Skeletal muscle cell (primary cell): Measurements from ENCODE around the gene LARGE1.
"Not testable (repeated sequence)": the region's sequence is repeated elsewhere in the genome, so short reads cannot be mapped to it uniquely, and the experiment has no call there.

Source experiments
- DNase-seq: peaks from one replicate; pipeline ENCODE4 v3.0.0-alpha.2; 2010; ENCODE audit warnings: low read depth
- H3K4me3 ChIP-seq: 2 replicates; pipeline ENCODE4 v1.5.1; 2011; ENCODE audit warnings: low read depth, mild to moderate bottlenecking, control low read depth, low read length, moderate library complexity

Gene LARGE1

DNA sequence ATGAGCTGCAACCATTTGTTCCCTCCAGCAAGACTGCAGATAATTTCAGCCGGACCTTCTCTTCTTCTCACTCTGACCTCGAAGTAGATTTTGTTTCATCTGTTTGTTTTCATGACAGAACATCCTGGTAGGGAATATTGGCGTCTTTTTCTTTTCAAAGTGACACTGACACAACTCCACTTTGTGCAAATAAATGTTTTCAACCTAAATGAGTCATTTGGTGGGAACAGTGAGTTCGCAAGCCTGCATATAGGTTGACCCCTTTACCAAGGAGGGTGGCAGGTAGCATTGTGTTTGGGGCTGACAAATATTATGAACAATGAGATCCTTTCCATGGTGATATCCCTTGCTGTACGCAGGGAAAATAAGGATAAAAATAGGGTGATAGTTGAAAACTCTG lies 55.0 kb downstream of the LARGE1 start:
- no peak for DNase-seq

DNA sequence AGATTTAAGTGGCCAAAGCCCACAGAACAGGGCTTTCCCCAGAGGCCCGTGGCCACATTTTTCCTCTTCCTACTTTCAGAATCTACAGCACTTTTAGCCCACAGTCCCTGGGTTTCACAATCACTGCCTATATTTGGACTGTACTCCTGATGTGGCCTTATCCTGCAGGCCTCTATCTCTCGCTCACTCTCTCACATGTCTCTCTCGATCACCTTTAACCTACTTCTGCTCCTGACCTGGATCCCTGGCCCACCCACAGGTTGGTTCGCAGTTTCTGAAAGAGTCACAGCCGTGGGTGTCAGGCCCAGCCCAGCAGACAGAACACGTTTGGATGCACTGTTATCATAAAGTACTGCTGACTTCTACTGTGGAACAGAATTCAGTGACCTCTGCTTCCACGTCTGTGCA lies 55.5 kb downstream of the LARGE1 start:
- DNase-seq: no peak
- no peak overlapping the region for H3K4me3 ChIP-seq

More for the DNA sequence above, 55.0 kb downstream of the LARGE1 start:
- H3K4me3 ChIP-seq: no peak overlapping the region

DNA sequence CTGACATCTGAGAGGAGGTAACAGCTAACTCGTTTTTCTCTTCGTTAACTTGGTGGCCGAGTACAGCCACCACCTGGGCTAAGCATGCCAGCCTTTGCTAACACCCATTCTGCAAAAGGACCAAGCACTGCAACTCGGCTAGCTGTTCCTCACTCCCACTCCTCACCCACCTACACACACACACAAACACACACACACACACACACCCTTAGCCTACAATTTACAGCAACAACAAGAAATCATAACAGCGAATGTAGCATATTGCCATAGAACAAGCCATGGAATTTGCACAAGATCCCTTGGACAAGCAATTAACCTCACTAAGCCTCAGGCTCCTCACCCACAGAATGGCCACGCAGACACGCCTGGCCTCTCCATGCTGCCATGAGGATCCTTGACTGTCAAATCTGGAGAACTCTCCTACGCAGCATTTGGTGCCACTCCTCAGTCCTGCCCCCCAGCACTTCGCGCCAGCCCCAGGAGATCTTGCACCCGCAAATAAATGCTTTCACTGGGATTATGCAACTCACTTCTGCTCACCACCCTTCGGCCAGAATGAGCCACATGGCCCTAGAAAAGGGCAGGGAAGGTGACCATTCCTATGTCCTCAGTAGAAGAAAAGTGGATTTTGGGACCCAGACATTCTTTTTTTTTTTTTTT lies 58.9 kb downstream of the LARGE1 start:
- no peak for DNase-seq
- no peak overlapping the region for H3K4me3 ChIP-seq

DNA sequence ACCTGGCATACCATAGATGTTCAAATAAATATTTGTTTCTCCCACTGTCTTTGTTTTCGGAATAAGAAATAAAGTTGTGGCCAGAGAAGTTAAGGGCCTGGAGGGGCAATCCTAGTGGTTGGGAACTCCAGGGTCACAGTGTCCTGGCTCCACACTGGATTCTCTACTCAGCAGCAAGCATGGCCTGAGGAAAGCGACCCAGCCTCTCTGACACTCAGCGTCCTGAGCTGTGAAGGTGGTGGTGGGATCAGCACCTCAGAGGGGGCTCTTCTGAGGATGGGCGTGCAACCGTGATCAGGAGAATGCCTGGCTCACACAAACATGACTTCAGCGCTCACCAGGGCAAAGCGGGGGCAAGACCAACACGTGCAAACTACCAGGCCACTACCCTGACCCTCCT lies 59.9 kb downstream of the LARGE1 start:
- no peak for DNase-seq
- no peak overlapping the region for H3K4me3 ChIP-seq

DNA sequence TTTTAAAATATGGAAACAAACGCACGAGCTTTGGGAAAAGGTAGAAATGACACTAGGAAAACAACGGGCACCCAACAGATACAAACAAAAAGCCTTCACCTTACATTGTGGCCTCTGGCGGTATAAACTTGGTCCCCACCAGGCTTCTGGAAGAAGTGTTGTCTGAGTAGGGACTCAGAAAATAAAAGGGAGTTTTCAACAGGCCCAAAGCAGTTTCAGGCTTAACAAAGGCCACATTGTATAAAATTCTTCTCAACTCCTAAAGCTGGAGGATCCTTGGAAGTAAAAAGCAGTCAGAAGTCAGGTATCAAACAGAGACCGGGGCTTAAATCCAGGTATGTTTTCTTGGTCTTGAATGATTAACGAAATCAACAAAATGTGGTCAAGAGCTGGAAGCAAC lies 61.0 kb downstream of the LARGE1 start:
- no peak overlapping the region for H3K4me3 ChIP-seq

DNA sequence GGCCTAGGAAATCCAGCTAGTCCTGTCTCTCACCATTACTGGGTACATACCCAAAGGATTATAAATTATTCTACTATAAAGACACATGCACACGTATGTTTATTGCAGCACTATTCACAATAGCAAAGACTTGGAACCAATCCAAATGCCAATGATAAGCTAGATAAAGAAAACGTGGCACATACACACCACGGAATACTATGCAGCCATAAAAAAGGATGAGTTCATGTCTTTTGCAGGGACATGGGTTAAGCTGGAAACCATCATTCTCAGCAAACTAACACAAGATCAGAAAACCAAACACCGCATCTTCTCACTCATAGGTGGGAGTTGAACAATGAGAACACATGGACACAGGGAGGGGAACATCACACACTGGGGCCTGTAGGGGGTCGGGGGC lies 61.6 kb downstream of the LARGE1 start:
- not testable (repeated sequence) for DNase-seq, H3K4me3 ChIP-seq

More for the DNA sequence above, 61.0 kb downstream of the LARGE1 start:
- DNase-seq: no peak

DNA sequence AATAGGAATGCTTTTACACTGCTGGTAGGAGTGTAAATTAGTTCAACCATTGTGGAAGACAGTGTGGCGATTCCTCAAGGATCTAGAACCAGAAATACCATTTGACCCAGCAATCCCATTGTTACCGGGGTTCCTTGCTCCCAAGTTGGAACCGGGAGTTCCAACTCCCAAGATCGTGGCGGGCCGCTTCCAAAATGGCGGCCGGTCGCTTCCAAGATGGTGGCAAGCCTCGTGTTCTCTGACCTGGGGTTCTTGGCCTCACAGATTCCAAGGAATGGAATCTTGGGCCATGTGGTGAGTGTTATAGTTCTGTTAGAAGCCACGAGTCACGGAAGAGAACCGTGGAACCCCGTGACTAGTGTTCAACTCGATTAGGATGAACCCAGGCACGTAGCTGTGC lies 62.5 kb downstream of the LARGE1 start:
- not testable (repeated sequence) for H3K4me3 ChIP-seq, DNase-seq

DNA sequence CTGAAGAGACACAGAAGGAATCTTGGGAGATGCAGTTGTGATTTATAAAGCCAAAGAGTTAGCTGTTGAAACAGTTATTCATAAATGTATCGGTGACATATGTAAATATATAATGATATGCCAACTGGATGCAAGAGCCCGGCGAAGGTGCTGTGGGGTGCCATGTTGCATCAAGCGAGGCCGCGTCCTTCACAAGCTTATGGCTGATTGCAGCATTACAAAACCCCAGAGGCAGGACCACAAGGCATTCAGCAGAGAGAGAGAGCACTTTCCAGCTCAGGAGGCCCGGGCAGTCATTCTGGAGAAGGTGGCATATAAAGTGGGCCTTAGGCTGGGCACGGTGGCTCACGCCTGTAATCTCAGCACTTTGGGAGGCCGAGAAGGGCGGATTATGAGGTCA lies 65.6 kb downstream of the LARGE1 start:
- DNase-seq: no peak
- no peak overlapping the region for H3K4me3 ChIP-seq

DNA sequence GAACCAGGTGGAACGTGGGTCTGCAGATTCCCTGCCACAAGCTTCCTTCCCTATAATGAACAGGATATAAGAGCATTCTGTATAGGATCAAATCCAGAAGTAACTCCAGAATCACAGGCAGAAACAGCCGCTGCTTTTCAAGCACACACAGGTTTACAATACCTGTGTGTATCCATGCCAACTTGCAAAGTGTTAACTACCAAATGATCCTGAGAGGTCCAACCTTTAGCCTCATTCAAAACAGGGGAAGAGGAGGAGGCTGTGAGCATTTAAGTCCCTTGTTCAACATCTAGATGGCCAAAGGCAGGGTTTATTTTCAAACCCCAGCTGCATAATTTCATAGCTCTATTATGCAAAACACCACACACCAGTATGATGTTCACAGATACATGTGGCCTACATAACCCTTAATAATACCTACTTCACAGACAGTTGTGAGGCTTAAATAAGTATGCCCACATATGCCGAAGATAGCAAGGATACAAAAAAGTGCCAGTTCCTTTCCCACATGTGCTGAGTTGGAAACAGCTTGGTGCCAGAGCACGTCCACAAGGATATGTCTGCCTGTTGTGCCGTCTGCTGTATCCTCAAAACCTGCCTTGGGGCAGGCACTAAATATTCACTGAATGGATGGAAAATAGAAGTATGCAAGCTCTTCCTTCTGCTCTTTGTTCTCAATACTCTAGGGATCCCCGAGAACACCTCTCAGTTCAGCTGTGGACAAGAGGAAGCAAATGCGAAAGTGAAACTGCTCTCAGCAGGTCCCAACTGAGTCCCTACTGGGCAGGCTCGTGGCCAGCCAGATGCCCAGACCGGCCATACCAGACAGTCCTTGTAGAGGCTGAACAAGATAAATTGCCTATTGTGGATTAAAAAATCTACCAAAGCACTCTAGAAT lies 66.8 kb downstream of the LARGE1 start:
- peak overlapping the region; percentile 36 for H3K4me3 ChIP-seq
- peak; percentile 27 for DNase-seq

DNA sequence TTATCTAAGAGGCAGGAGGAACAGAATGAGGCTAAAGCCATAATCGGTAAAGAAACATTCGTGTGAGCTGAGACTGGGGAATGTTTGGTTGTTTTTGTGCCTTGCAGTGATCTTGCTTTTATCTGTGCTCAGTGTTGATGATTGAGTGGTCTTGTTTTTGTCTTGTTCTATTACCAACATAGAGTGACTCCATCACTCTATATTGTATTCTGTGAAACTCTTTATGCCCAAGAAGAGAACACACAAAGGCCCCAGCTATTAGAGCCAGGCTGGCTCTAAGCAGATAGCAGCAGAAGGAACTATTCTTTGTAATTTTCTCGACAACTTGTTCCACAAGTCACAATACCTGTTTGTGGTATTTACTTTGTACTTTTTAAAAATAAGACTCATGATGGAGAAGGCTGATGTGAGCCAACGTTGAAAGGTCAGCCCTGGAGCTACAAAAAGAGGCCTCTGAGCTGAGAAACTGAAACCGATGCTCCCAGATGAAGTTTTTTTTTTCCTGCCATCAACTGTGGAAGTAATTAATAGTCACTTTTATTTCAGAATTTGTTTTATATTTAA lies 68.4 kb downstream of the LARGE1 start:
- DNase-seq: no peak
- no peak overlapping the region for H3K4me3 ChIP-seq

DNA sequence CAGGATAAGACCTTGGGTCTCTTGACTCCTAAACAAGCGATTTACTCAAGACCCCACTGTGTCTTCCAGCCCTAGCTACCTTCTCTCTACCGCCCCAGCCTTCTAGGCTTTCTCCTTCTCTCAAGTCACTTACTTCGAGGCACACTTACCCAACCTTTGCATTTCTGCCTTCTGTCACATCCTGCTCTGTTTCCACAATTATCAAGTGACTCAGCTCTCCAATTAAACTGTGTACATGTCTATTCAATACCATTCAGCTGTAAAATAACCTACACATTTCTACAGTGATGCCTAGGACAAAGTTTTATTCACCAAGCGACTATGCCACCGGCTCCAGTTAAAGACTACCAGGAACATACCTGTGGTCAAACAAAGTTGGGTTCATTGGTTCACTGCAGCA lies 69.0 kb downstream of the LARGE1 start:
- no peak for DNase-seq
- no peak overlapping the region for H3K4me3 ChIP-seq

DNA sequence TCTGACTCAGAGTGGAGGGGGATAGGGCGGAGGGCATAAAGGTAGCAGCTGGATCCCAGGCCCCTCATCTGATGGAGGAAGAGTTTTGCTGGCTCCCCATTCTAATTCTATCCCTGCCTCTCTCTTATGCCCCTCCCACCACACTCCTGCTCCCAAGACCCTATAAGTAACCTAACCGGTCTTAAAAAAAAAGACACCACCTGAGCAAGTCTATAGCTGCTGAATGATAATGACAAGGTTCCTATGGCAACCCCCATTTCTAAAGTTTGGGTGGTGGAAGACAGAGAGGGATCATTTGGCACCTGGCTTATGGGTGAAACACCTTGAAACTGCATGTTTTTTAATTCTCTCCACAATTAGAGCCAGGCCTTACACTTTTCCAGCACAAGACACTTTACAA lies 69.6 kb downstream of the LARGE1 start:
- no peak for DNase-seq
- H3K4me3 ChIP-seq: no peak overlapping the region

DNA sequence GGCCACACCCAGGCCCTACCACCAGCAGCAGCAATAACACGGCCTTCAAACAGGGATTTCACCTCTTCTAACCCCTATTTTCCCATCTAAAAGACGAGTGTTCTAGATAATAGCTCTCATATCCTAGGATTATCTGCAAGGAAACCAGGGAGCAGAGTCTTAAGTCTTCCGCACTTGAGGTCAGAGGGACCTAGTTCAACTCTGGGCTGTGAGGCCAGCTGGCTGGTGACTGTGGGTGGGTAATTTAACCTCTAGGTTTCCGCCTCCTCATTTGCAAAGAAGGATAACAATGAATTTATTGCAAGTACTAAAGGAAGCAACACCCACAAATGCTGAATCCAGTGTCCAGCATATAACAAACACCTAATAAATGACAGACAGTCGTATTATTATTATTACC lies 70.1 kb downstream of the LARGE1 start:
- no peak for DNase-seq

DNA sequence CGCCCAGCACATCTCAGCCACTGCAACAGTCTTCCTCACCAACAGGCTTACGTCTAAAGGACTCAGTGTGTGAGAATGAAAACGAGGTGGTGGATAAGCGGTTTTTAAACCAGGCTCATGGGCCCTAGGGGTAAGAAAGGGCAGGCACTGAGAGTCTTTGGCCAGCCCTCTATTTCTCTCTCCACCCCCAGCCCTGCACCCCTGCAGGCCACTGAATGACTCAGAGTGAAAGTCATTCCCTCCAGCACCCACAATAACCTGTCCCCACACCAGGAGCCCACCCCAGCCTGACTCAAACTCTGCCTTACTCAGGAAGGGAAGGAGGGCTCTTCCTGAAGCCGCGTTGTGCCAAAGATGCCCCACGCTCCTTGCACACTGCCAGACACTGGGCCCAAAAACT lies 72.0 kb downstream of the LARGE1 start:
- DNase-seq: no peak
- no peak overlapping the region for H3K4me3 ChIP-seq

More for the DNA sequence above, 70.1 kb downstream of the LARGE1 start:
- no peak overlapping the region for H3K4me3 ChIP-seq

DNA sequence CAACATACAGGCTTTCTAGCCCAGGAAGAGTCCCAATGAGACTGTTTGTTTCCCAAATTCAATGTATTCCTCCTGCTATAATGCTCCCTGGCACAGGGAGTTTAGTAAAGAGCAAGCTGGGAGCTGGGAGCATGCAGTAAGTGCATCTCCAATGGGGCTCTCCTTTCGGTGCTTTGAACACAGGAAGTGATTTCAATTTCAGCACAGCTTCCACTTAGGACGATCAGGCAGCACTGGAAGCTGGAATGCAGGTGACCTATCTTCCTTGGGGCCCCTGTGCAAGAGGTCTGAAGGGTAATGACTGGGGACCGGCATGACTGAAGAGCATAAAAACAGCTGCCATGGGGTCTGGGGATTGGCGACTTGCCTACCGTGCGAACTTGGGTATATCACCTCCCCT lies 76.0 kb downstream of the LARGE1 start:
- no peak overlapping the region for H3K4me3 ChIP-seq
- DNase-seq: no peak

DNA sequence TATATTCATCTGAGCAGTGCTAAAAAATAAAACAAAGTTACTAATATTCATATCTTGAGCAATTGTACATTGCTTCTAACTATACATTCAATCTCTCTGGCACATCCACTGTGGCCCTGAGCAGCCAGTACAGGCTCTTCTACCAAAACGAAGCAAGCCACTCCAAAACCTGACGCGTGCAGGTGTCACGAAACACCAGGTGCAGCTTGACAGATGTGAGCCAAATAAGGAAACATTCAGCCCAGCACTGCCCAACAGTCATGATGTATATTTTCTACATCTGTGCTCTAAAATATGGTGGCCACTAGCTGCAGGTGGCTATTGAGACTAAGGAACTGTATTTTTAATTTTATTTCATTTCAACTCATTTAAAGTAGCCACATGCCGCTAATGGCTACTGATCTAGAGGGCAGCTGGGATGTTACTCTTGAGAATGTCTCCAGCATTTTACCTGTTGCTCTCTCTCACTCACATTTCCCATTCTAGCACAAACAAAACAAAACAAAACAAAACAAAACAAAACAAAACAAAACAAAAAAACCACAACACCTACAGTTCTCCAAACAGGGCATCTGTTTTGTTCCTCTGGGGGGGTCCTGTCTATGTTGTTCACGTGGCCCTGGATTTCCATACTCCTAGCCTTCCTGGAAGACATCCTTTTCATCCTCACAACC lies 77.7 kb downstream of the LARGE1 start:
- no peak overlapping the region for H3K4me3 ChIP-seq
- no peak for DNase-seq

DNA sequence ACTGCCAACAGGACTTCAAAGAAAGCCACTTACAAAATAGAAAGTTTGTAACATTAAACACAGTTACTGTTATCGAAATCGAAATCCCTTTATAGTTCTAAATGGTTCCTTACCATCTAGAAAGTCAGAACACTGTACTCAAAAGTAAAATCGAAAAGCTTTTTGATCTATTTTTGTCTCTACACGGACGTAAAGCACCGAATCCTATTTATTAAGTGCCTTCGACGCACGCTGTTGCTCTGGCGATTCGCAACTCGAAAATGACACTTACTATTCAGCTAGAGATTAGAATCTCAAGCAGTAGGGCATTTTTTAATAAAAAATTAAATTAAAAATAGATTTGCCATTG lies 78.3 kb downstream of the LARGE1 start:
- DNase-seq: no peak
- H3K4me3 ChIP-seq: no peak overlapping the region

DNA sequence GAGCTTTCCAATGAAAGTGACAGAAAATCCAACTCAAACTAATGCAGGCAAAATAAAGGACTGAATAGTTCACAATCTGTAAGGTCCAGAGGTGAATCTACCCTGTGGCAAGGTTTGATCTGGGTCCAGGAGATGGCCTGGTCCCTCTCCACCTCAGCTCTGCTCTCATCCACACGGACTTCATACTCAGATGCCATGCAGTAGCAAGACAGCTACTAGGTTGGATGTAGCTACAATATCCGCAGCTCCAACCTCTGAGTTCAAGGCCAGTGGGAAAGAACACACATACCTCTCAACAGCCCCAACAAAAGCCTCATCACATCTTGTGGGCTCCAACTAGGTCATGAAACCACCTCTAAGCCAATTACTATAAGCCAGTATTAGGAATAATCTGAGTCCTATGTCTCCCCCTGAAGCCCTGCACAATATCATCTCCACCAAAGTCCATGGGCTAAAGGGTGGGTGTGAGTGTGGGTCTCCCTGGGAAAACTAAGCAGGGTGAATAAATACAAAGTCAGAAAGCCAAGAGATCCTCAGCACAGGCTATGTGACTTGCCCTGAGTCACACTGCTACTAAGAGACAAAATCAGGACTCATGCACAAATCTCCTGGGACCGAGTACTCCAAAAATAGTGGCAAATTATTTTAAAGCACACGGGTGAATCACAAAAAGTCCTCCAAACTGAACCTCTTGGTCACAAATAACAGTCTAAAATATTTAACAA lies 78.8 kb downstream of the LARGE1 start:
- H3K4me3 ChIP-seq: no peak overlapping the region

DNA sequence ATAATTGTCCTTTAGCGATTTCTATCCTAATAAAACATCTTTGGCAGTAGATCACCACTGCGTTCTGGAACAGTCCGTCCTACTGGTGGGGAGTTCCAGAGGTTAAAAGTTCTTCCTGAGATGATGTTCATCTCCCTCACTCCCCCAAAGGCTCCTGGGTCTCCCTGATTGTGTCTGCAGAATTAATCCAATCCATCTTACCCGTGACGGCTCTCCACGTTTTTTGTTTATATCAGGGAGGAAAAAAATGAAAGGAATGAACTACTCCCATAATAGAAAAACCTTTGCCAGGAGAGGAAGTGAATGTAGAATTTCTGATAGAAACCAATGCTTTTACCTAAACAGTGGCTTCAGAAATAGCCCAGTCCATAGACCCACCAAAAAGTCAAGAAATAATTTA lies 81.6 kb downstream of the LARGE1 start:
- H3K4me3 ChIP-seq: no peak overlapping the region
- no peak for DNase-seq

More for the DNA sequence above, 78.8 kb downstream of the LARGE1 start:
- no peak for DNase-seq
